ENCODE results near the gene SLC4A3. TPM values are rescaled to one million over a fixed set of nuclear protein-coding genes. Genes with fewer than 3 reads are reported as not detected.

SLC4A3 gene
- polyA plus RNA-seq, 10 donors: 5.6 to 11.7 (median 7.3) TPM

DNA sequence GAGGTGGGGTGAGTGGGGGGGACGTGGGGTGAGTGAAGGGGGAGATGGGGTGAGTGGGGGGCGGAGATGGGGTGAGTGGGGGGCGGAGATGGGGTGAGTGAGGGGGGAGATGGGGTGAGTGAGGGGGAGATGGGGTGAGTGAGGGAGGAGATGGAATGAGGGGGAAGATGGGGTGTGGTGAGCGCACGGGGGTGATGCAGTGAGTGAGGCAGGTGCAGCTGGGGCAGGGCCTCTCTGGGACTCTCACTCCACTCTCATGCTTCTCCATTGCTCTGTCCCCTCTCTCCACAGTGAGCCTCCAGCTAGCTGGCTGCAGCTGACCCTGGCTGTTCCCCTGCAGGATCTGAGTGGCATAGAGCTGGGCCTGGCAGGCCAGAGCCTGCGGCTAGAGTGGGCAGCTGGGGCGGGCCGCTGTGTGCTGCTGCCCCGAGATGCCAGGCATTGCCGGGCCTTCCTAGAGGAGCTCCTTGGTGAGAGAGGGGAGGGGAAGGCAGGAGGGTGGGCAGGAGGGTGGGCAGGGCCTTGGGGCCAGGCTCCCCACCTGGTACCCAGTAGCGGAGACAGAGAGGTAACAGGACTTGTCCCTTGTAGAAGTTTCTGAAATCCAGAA is 13.9 kb upstream of the SLC4A3 start:
- no peak for DNase-seq

DNA sequence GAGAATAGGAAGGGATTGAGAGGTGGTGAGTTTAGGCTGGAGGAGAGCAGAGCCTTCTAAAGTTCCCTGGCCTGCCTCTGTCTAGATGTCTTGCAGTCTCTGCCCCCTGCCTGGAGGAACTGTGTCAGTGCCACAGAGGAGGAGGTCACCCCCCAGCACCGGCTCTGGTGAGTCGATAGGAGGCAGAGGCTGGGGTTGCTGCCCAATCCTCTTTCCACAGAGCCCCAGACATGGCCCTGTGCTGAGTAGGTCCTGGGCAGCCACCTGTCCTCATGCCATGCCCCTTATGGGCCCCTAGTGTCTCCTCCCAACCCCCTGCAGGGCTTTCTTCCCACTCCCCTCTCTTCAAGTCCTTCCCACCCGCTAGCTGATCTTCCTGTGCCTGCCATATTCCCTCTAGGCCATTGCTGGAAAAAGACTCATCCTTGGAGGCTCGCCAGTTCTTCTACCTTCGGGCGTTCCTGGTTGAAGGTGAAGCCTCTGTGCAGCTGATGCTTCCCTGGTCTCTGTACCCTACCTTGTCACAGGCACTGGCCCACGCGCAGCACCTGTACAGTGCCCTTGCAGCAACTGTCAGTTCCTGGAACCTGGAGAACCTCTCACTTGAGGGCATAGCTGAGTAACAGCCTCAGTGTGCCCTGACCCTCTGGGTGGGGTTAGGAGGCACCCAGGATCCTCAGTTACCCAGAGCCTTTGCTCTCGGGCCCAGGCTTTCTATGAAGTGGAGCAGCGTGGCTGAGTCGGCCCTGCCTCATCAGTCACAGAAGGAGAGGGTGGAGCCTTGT is 13.2 kb upstream of the SLC4A3 start:
- DNase-seq: no peak

DNA sequence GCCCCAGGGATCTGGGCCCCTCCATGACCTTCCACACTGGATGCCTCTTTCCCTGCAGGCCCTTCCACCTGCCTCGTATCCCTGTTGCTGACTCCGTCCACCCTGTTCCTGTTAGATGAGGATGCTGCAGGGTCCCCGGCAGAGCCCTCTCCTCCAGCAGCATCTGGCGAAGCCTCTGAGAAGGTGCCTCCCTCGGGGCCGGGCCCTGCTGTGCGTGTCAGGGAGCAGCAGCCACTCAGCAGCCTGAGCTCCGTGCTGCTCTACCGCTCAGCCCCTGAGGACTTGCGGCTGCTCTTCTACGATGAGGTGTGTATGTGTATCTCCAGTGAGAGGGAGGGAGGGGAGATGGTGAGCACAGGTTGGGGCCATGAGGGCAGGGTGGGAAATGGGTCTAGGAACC is 12.4 kb upstream of the SLC4A3 start:
- no peak for DNase-seq

DNA sequence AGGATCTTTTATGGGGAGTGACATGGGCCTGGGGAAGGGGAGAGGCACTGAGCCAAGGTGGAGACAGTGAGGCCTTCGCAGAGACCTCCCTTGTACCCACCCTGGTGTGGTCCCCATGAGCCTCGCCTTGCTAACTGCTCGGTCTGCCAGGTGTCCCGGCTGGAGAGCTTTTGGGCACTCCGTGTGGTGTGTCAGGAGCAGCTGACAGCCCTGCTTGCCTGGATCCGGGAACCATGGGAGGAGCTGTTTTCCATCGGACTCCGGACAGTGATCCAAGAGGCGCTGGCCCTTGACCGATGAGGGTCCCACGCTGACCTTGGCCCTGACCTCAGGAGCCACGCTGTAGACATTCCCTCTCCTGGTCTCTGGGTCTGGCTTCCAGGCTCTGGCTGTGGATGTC is 11.5 kb upstream of the SLC4A3 start:
- DNase-seq: no peak

DNA sequence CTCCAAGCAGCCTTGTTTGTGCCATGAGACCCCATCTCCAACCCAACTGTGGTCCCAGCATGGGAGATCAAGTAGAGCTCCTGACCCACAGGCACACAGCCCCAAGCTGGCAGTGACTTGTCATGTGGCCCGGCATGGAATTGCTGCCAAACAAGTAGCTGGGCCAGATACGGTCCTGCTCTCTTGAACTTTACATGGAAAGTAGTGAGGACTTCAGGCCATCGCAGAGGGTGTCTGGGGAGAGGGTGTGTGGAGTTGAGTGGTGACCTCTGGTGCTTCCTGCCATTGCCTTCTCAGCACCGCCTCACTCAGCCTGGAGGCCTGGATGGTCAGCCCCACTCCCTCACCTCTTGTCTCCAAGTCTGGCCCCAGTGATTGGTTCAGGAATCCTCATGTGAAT is 10.9 kb upstream of the SLC4A3 start:
- DNase-seq: no peak

DNA sequence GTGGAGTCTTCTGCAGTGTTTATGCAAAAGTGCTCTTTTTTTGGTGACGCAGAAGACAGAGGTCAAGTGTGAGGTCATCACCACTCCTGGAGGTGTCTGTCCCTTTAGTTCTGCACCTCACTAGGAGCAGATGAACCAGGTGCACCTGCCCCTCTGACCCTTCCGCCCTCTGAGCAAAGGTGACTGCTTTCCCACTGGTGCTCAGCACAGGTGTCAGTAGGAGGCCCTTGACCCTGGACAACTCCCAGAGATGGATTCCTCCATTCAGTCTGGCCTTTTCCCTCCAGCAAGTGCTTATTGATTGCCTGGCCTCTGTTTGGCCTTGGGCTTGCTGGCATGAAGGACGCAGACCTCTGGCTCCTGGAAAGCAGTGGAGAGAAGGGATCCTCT is 8.7 kb upstream of the SLC4A3 start:
- DNase-seq: no peak

DNA sequence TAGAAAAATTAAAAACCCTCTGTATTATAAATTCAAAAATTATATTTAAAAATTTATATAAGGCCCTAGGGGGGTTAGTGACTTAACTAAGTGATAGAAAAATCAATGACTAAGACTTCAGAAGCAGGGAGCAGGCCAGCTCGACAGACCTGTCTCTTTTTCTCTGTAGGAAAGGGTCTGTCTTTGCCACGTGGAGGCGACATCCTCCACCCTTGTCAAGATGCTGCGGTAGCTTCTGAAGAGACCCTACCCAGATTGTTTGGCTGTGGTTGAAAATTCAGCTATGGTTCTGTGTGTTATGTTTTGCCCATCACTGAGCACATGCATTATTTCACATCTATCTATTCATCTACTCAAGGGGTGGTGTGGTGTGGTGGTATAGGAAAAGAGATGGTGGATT is 8.2 kb upstream of the SLC4A3 start:
- DNase-seq: no peak

DNA sequence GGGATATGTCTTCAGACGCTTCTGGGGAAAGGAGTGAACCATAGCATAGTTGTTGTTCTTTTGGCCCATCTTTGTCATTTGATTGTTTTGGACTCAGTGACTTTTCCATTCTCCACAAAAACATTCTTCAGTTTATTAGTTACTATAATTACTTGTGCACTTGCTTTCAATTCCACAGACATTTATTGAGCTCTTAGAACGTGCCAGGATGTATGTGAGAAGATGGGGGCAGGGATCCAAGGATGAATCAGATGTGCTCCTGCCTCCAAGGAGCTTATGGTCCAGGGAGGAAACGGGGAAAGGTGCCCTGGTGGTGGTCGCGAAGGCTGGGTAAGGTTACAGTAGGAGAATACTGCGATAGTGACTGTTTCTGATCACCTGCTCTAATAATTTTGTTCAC is 6.9 kb upstream of the SLC4A3 start:
- DNase-seq: no peak

DNA sequence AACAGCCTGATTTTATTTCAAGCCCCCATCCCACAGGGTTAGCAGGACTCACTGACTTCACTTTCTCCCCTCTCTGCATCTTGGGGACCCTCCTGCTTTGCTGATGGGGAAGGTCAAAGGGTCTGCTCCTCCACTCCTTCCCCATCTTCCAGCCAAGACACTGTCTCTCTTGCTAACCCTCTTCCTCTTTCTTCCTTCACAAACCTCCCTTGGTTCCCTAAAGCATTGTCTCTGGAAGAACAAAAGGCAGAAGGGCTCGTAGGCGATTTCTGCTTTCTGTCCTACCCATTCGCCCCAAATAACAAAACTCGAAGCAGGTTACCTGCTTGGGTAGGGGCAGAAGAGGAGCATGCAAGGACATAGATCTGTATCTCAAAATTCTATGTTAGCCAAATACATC is 5.5 kb upstream of the SLC4A3 start:
- no peak for DNase-seq

DNA sequence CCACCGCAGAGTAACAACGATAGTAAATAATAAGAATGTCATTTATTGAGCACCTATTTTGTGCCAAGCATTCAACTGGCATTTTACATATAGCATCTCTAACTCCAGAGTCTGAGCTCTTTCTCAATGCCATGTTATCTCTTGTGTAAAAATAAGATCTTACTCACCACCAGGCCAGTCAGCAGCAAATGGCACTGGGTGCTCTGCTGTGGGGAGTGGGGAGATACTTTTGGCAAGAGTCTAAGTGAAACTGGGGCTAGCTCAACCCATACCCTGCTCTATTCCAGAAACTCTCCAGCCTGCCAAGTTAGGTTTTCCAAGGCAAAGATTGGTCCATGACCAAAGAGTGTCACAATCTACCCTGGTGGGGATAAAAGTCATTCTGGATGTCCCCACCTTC is 5.0 kb upstream of the SLC4A3 start:
- no peak for DNase-seq

DNA sequence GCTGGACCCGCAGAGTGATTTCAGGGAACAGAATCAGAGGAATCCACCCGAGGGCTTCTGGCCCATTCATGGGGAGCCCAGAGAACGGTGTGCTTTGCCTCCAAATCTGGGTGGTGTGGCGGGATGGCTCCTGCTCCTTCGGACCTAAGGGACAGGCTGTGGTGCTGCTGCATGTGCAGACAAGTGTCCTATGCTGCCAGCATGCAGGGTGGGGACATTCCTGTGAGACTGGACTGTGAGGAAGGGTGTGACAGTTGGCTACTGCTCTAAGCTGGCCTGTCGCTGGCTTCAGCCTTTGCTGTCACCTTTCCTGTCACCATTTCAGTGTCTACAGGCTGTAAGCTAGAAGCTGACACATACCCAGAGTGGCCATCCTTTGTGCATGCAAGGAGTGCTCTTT is 2.9 kb upstream of the SLC4A3 start:
- no peak for DNase-seq

DNA sequence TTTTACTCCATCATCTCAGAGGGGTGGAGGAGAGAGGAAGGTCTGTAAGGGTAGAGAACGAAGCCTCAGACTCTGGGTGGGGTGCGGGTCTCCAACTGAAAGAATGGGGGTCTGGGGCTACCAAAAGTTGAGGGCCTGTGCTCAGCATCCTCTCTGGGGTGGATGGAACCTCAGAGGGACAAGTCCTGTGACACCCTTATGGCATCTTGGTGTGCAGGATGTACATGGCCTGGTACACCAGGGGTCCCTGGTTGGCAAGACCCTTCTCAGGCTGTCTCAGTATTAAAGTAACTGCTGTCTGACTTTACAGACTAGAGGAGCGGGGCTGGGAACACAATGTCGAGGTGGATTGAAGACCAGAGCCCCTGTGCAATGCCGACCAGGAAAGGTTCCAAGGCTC is 2.3 kb upstream of the SLC4A3 start:
- no peak for DNase-seq

DNA sequence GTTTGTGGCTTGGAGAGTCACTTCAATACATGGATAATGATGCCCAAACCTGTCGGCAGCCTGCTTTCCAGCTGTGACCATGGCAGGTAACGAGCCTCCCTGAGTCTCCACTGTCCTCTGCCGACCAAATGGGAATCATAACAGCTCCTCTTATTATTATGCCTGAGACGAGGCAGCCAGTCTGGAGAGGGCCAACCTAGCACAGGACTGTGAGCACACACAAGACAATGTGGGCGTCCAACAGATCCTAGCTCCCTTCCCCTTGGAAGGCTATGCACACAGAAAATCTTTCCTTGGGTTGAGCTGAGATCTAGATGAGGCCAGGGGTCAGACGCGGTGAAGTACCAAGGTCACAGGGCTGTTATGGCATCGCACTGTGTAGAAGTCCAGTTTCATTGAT is 890 bp upstream of the SLC4A3 start:
- no peak for DNase-seq

DNA sequence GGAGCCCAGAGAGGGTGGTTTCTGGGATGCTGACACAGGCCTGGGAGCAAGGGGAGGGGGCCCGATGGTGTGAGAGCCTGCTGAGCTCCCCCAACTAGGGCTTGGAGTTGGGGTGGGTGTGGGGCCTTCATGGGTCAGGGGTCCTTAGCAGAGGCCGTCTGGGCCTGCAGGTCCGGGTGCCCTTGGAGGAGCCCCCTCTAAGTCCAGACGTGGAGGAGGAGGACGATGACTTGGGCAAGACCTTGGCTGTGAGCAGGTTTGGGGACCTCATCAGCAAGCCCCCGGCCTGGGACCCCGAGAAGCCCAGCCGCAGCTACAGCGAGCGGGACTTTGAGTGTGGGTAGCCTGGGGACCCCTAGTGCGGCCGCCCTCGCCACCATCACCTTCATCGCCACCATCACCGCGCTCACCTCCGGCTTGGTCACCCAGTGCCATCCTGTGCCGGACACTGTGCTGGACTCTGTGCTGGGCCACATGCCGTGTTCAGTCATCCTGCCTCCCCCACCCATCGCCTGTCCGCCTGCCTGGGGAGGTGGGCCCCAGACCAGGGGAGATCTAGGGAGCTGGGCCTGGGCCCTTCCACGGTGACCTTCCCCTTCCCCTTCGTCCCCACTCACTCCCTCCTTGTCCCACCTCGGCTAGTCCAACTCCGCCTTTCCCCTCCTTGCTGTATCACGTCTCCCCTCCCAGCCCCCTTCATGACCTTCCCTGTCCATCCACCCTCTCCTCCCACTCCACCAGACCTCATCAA is 980 bp downstream of the SLC4A3 start:
- no peak for DNase-seq

DNA sequence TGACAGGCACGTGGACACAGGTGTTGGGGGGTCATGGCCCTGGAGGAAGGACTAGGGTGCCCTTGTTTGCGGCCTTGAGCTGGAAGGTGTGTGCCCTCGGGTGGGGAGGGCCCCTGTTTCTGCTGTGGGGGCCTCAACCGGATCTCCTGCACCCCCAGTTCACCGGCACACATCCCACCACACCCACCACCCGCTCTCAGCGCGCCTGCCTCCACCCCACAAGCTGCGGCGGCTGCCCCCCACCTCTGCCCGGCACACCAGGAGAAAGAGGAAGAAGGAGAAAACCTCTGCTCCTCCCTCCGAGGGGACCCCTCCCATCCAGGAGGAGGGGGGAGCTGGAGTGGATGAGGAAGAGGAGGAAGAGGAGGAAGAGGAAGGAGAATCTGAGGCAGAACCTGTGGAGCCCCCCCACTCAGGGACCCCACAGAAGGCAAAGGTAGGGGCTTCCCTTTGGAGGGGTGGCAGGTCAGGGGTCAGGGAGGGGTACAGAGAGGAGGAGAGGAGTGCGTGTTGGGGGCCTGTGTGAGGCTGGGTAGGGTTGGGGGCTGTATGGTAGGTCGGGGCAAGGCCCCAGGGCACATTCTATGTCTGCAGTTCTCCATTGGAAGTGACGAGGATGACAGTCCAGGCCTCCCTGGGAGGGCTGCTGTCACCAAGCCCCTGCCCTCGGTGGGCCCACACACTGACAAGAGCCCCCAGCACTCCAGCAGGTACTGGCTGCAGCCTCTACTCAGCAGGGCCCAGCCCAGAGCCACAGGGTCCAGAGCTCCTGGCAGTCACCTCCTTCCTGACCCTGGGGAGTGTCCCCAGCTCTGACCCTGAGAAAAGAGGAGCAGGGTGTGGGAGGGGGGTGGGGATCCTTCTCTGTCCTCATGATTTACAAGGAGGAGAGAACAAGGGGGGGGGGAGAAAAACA is 1.8 kb downstream of the SLC4A3 start:
- DNase-seq: no peak

DNA sequence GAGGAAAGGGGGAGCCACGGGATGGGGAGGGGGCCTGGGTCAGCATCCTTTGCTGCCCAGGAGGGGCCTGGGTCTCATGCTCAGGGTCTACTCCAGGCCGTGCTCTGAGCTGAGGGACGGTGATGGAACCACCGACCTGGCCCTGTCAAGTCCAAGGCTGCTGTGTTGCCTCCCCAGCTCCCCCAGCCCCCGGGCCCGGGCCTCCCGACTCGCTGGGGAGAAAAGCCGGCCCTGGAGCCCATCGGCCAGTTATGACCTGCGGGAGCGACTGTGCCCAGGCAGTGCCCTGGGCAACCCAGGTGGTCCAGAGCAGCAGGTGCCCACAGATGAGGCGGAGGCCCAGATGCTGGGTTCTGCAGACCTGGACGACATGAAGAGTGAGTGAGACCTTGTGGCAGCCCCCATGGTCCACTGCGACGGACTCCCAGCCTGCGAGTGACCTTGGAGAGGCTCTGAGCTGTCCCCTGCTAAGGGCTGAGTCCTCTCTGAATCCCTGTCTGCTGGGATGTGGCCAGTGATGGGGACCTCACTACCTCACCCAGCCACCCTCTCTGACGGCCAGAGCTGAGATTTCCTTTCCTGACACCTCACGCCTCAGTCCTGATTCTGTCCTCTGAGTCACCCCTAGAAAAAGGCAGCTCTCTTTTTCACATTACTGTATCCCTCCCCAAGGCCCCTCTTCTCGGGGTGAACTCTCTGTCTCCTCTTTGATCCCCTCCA is 2.7 kb downstream of the SLC4A3 start:
- DNase-seq: no peak

DNA sequence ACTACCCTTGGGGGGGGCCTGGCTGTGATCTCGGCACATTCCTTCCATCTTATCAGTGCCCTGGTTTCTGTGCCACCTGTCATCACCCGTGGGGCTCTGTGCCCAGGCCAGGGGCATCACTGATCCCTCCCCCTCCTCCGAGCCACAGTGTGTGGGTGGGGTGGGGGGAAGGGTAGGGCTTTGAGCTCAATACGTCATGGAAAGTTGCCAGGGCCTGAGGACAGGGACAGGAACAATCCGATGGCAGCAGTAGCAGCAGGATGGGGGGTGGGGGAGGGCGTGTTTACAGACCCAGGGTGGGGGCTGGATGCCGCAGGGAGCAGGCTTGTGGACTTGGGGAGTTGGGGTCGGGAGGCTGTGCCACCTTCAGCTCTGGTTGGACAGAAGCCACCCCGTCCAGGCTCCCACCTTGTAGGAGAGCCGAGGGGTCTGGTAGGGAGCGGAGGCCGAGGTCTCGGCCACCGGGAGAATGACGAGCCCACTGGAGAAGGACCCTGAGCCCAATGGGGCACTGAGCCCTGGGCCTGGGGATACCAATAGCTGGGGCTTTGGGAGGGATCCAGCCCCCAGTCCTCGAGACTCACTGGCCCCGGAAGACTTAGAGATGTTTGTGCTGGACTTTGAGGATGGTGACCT is 3.5 kb downstream of the SLC4A3 start:
- no peak for DNase-seq

DNA sequence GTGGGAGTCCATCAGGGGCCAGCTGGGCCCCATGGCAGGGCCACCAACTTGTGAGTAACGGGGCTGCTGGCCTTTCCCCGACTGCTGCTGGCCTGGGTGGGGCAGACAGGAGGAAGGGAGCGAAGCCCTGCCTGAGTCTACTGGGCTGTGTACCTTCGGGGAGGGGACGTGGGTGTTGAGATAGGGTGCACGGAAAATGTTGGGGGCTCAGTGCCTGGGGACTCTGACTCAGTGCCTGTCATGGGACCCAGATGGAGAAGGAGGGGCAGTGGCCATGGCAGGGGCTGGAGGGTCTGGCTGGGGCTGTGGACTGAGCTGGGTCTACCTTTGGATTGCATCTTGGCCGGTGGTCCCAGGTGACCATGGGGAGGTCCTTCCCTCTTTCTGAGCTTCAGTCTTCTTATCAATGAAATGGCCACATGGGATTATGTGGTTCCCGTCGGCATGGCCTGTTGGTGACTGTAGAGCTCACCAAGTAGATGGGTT is 4.0 kb downstream of the SLC4A3 start:
- DNase-seq: no peak

DNA sequence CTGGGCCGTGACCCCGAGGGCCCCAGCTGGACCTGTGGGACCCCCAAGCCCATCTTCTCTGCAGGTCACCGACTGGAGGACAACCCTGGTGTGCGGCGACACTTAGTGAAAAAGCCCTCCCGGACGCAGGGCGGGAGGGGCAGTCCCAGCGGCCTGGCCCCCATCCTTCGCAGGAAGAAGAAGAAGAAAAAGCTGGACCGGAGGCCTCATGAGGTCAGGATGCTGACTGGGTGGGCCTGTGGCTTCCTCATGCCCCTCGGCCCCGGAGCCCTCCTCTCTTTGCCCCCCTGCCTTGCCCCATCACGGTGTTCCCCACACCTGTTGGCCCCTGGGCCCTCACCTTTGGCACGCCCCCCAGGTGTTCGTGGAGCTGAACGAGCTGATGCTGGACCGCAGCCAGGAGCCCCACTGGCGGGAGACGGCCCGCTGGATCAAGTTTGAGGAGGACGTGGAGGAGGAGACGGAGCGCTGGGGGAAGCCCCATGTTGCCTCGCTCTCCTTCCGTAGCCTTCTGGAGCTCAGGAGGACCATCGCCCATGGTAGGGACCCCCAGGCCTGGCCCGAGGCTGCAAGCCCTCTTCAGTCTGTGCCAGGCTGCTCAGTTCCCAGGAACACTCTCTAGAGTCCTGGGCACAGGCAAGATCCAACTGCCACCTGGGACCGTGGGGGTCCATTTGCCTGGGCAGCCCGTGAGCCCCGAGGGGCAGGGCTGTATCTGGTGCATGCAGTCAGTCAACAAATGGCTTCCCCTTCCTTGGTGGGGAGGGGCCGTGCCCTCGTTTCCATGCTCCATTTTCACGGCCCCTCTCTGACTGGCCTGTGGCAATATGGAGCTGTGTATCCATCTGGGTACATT is 4.7 kb downstream of the SLC4A3 start:
- no peak for DNase-seq

DNA sequence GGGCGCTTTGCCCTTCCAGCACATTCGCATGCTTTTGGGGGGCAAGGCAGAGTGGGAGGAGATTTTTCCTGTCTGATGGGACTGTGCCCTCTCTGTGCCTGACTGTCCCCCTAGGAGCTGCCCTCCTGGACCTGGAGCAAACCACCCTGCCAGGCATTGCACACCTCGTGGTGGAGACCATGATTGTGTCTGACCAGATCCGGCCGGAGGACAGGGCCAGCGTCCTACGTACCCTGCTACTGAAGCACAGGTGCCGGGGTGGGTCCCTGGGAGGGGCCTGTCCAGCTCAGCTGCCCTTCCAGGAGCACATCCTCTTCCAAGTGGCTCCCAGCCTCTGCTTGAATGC is 5.3 kb downstream of the SLC4A3 start:
- no peak for DNase-seq
